HEK293 (cell line): Measurements from ENCODE around the gene TMEM234.

Source experiments
- BCL11A ChIP-seq: fragments of 450-650 bp; formaldehyde crosslinking; IDR thresholded peaks from 2 replicates; pipeline ENCODE4 v1.5.1; 2016; ENCODE audit warnings: low read depth, missing biosample characterization, missing genetic modification characterization
- GLIS2 ChIP-seq: fragments of 450-650 bp; formaldehyde crosslinking; IDR thresholded peaks from 2 replicates; pipeline ENCODE4 v1.5.1; 2016; ENCODE audit warnings: missing biosample characterization, missing genetic modification characterization
- IKZF3 ChIP-seq: fragments of 450-650 bp; IDR thresholded peaks from 2 replicates; pipeline ENCODE4 v1.5.0; 2018; ENCODE audit warnings: missing biosample characterization, mild to moderate bottlenecking, missing genetic modification characterization, moderate library complexity
- KLF1 ChIP-seq: fragments of 450-650 bp; formaldehyde crosslinking; IDR thresholded peaks from 2 replicates; pipeline ENCODE4 v1.5.1; 2016; ENCODE audit warnings: missing biosample characterization, missing genetic modification characterization
- KLF10 ChIP-seq: fragments of 450-650 bp; IDR thresholded peaks from 2 replicates; pipeline ENCODE4 v1.5.1; 2018; ENCODE audit warnings: missing biosample characterization, mild to moderate bottlenecking, missing genetic modification characterization
- KLF7 ChIP-seq: fragments of 450-650 bp; formaldehyde crosslinking; IDR thresholded peaks from 2 replicates; pipeline ENCODE4 v1.5.1; 2016; ENCODE audit warnings: missing biosample characterization, missing genetic modification characterization, borderline replicate concordance
- PRDM1 ChIP-seq: fragments of 450-650 bp; formaldehyde crosslinking; IDR thresholded peaks from 2 replicates; pipeline ENCODE4; 2016; ENCODE audit warnings: missing biosample characterization, missing genetic modification characterization
- YY2 ChIP-seq: fragments of 450-650 bp; formaldehyde crosslinking; IDR thresholded peaks from 2 replicates; pipeline ENCODE4 v1.5.1; 2016; ENCODE audit warnings: missing biosample characterization, missing genetic modification characterization
- ZBTB20 ChIP-seq: fragments of 450-650 bp; formaldehyde crosslinking; IDR thresholded peaks from 2 replicates; pipeline ENCODE4 v1.5.1; 2016; ENCODE audit warnings: missing biosample characterization, missing genetic modification characterization
- ZNF121 ChIP-seq: fragments of 450-650 bp; formaldehyde crosslinking; IDR thresholded peaks from 2 replicates; pipeline ENCODE4 v1.5.1; 2016; ENCODE audit warnings: missing biosample characterization, missing genetic modification characterization
- ZNF140 ChIP-seq: fragments of 450-650 bp; formaldehyde crosslinking; IDR thresholded peaks from 2 replicates; pipeline ENCODE4 v1.5.1; 2016; ENCODE audit warnings: missing biosample characterization, missing genetic modification characterization
- ZNF16 ChIP-seq: fragments of 450-650 bp; formaldehyde crosslinking; IDR thresholded peaks from 2 replicates; pipeline ENCODE4 v1.5.1; 2016; ENCODE audit warnings: low read depth, missing biosample characterization, missing genetic modification characterization
- ZNF239 ChIP-seq: fragments of 450-650 bp; formaldehyde crosslinking; IDR thresholded peaks from 2 replicates; pipeline ENCODE4 v1.5.1; 2016; ENCODE audit warnings: missing biosample characterization, missing genetic modification characterization
- ZNF311 ChIP-seq: fragments of 450-650 bp; formaldehyde crosslinking; IDR thresholded peaks from 2 replicates; pipeline ENCODE4 v1.5.1; 2017; ENCODE audit warnings: missing biosample characterization, missing genetic modification characterization, borderline replicate concordance
- ZNF341 ChIP-seq: fragments of 450-650 bp; formaldehyde crosslinking; IDR thresholded peaks from 2 replicates; pipeline ENCODE4; 2016; ENCODE audit warnings: low read depth, missing biosample characterization, missing genetic modification characterization
- ZNF426 ChIP-seq: fragments of 450-650 bp; formaldehyde crosslinking; IDR thresholded peaks from 2 replicates; pipeline ENCODE4 v1.5.1; 2017; ENCODE audit warnings: missing biosample characterization, missing genetic modification characterization, mild to moderate bottlenecking, inconsistent platforms, moderate library complexity
- ZNF521 ChIP-seq: fragments of 450-650 bp; formaldehyde crosslinking; IDR thresholded peaks from 2 replicates; pipeline ENCODE4 v1.5.1; 2017; ENCODE audit warnings: missing biosample characterization, mild to moderate bottlenecking, missing genetic modification characterization
- ZNF530 ChIP-seq: fragments of 450-650 bp; formaldehyde crosslinking; IDR thresholded peaks from 2 replicates; pipeline ENCODE4 v1.5.1; 2016; ENCODE audit warnings: low read depth, missing biosample characterization, missing genetic modification characterization
- ZNF610 ChIP-seq: fragments of 450-650 bp; formaldehyde crosslinking; IDR thresholded peaks from 2 replicates; pipeline ENCODE4 v1.5.1; 2016; ENCODE audit warnings: missing biosample characterization, missing genetic modification characterization, borderline replicate concordance
- ZNF677 ChIP-seq: fragments of 450-650 bp; IDR thresholded peaks from 2 replicates; pipeline ENCODE4 v1.5.0; 2018; ENCODE audit warnings: missing biosample characterization, mild to moderate bottlenecking, missing genetic modification characterization, moderate library complexity
- ZNF843 ChIP-seq: fragments of 450-650 bp; formaldehyde crosslinking; IDR thresholded peaks from 2 replicates; pipeline ENCODE4 v1.5.1; 2016; ENCODE audit warnings: missing biosample characterization, missing genetic modification characterization
- ZSCAN16 ChIP-seq: fragments of 450-650 bp; formaldehyde crosslinking; IDR thresholded peaks from 2 replicates; pipeline ENCODE4 v1.5.1; 2016; ENCODE audit warnings: missing biosample characterization, missing genetic modification characterization
- ZXDB ChIP-seq: fragments of 450-650 bp; formaldehyde crosslinking; IDR thresholded peaks from 2 replicates; pipeline ENCODE4 v1.5.1; 2016; ENCODE audit warnings: missing biosample characterization, missing genetic modification characterization
- TF ChIP-seq, protein P1 (sequence below): fragments of 450-650 bp; formaldehyde crosslinking; IDR thresholded peaks from 2 replicates; pipeline ENCODE4 v1.5.1; 2016; ENCODE audit warnings: missing biosample characterization, missing genetic modification characterization
- TF ChIP-seq, protein P2 (sequence below): sonication (generic); formaldehyde crosslinking; IDR thresholded peaks from 2 replicates; pipeline ENCODE4 v1.8.1; 2022; ENCODE audit warnings: mild to moderate bottlenecking, moderate library complexity, missing genetic modification reagents
- TF ChIP-seq, protein P3 (sequence below): fragments of 450-650 bp; formaldehyde crosslinking; IDR thresholded peaks from 2 replicates; pipeline ENCODE4 v1.5.1; 2016; ENCODE audit warnings: missing biosample characterization, missing genetic modification characterization
- TF ChIP-seq, protein P4 (sequence below): fragments of 450-650 bp; formaldehyde crosslinking; IDR thresholded peaks from 2 replicates; pipeline ENCODE4 v1.5.1; 2016; ENCODE audit warnings: missing biosample characterization, missing genetic modification characterization
- TF ChIP-seq, protein P5 (sequence below): fragments of 450-650 bp; formaldehyde crosslinking; IDR thresholded peaks from 2 replicates; pipeline ENCODE4 v1.5.1; 2016; ENCODE audit warnings: missing biosample characterization, missing genetic modification characterization
- TF ChIP-seq, protein P6 (sequence below): fragments of 450-650 bp; formaldehyde crosslinking; IDR thresholded peaks from 2 replicates; pipeline ENCODE4 v1.5.1; 2016; ENCODE audit warnings: missing biosample characterization, missing genetic modification characterization

TMEM234 gene

DNA sequence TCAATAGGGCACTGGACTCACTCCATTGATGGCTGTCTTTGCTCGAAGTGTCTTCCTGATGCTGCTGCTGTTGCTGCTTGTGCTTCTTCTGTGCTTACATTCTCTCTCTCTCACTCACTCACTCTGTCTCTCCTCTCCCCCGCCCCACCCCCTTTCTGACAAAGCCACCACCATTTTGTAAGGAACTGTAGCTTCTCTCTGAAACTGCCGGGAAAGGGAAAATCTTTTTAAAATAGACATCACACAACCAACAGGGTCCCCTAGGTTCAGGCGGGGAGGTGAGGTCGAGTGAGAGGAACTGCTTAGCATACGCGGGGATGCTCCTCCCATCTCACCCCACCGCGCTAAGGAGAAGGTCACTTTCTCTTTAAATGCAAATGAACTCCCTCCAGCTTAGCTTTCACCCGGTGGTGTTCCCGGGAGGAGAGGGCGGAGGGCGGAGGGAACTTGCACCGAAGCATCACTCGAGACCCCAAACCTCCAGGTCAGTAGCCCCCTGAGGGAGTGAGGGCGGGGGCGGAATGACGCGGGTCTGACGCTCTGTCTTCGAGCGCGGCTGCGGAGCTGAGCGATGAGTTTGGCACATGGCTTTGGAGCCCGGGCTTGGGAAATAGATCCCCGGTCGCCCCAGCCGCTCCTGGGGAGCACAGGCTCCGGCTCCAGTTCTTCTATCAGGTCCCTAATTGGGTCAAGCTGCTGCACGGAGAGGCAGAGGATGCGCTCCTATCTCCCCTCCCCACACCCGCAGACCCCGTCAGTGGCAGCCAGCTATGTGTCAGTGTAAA, 21.7 kb downstream of the TMEM234 start, which contains the start of gene CCDC28B (continued):
- TF ChIP-seq GLIS2 (tag by site-specific recombination) (peak; percentile 92), PRDM1 (tag by site-specific recombination) (peak; percentile 95), ZNF341 (tag by site-specific recombination) (peak; percentile 98), ZNF239 (tag by site-specific recombination) (no peak), ZSCAN16 (tag by site-specific recombination) (no peak), ZNF521 (tag by site-specific recombination) (no peak), ZNF16 (tag by site-specific recombination) (no peak), KLF1 (0 out of 2 replicates have a peak, but pooled peaks have one; percentile 25), ZNF843 (tag by site-specific recombination) (no peak), ZNF426 (no peak), ZNF311 (tag by site-specific recombination) (no peak), ZNF140 (tag by site-specific recombination) (no peak), ZXDB (tag by site-specific recombination) (peak; percentile 8; the same call in 1 of the 2 replicates), IKZF3 (tag by site-specific recombination) (0 out of 2 replicates have a peak, but pooled peaks have one; percentile 28), KLF7 (tag by site-specific recombination) (no peak), YY2 (no peak), KLF10 (tag by site-specific recombination) (no peak), BCL11A (tag by site-specific recombination) (no peak), ZBTB20 (tag by site-specific recombination) (peak; percentile 78; the same call in 1 of the 2 replicates), ZNF530 (tag by site-specific recombination) (no peak), ZNF677 (tag by site-specific recombination) (no peak), ZNF610 (tag by site-specific recombination) (no peak), ZNF121 (tag by site-specific recombination) (peak; percentile 78; the same call in 1 of the 2 replicates)
- TF ChIP-seq, protein P1, sequence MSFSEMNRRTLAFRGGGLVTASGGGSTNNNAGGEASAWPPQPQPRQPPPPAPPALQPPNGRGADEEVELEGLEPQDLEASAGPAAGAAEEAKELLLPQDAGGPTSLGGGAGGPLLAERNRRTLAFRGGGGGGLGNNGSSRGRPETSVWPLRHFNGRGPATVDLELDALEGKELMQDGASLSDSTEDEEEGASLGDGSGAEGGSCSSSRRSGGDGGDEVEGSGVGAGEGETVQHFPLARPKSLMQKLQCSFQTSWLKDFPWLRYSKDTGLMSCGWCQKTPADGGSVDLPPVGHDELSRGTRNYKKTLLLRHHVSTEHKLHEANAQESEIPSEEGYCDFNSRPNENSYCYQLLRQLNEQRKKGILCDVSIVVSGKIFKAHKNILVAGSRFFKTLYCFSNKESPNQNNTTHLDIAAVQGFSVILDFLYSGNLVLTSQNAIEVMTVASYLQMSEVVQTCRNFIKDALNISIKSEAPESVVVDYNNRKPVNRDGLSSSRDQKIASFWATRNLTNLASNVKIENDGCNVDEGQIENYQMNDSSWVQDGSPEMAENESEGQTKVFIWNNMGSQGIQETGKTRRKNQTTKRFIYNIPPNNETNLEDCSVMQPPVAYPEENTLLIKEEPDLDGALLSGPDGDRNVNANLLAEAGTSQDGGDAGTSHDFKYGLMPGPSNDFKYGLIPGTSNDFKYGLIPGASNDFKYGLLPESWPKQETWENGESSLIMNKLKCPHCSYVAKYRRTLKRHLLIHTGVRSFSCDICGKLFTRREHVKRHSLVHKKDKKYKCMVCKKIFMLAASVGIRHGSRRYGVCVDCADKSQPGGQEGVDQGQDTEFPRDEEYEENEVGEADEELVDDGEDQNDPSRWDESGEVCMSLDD (tag by site-specific recombination): 0 out of 2 replicates have a peak, but pooled peaks have one; percentile 24
- TF ChIP-seq, protein P2, sequence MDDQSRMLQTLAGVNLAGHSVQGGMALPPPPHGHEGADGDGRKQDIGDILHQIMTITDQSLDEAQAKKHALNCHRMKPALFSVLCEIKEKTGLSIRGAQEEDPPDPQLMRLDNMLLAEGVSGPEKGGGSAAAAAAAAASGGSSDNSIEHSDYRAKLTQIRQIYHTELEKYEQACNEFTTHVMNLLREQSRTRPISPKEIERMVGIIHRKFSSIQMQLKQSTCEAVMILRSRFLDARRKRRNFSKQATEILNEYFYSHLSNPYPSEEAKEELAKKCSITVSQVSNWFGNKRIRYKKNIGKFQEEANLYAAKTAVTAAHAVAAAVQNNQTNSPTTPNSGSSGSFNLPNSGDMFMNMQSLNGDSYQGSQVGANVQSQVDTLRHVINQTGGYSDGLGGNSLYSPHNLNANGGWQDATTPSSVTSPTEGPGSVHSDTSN (CRISPR knock-in tag): no peak
- TF ChIP-seq, protein P3, sequence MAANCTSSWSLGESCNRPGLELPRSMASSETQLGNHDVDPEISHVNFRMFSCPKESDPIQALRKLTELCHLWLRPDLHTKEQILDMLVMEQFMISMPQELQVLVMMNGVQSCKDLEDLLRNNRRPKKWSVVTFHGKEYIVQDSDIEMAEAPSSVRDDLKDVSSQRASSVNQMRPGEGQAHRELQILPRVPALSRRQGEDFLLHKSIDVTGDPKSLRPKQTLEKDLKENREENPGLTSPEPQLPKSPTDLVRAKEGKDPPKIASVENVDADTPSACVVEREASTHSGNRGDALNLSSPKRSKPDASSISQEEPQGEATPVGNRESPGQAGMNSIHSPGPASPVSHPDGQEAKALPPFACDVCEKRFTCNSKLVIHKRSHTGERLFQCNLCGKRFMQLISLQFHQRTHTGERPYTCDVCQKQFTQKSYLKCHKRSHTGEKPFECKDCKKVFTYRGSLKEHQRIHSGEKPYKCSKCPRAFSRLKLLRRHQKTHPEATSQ (tag by site-specific recombination): no peak
- TF ChIP-seq, protein P4, sequence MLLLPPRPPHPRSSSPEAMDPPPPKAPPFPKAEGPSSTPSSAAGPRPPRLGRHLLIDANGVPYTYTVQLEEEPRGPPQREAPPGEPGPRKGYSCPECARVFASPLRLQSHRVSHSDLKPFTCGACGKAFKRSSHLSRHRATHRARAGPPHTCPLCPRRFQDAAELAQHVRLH (tag by site-specific recombination): no peak
- TF ChIP-seq, protein P5, sequence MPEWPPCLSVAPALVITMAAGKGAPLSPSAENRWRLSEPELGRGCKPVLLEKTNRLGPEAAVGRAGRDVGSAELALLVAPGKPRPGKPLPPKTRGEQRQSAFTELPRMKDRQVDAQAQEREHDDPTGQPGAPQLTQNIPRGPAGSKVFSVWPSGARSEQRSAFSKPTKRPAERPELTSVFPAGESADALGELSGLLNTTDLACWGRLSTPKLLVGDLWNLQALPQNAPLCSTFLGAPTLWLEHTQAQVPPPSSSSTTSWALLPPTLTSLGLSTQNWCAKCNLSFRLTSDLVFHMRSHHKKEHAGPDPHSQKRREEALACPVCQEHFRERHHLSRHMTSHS: no peak
- TF ChIP-seq, protein P6, sequence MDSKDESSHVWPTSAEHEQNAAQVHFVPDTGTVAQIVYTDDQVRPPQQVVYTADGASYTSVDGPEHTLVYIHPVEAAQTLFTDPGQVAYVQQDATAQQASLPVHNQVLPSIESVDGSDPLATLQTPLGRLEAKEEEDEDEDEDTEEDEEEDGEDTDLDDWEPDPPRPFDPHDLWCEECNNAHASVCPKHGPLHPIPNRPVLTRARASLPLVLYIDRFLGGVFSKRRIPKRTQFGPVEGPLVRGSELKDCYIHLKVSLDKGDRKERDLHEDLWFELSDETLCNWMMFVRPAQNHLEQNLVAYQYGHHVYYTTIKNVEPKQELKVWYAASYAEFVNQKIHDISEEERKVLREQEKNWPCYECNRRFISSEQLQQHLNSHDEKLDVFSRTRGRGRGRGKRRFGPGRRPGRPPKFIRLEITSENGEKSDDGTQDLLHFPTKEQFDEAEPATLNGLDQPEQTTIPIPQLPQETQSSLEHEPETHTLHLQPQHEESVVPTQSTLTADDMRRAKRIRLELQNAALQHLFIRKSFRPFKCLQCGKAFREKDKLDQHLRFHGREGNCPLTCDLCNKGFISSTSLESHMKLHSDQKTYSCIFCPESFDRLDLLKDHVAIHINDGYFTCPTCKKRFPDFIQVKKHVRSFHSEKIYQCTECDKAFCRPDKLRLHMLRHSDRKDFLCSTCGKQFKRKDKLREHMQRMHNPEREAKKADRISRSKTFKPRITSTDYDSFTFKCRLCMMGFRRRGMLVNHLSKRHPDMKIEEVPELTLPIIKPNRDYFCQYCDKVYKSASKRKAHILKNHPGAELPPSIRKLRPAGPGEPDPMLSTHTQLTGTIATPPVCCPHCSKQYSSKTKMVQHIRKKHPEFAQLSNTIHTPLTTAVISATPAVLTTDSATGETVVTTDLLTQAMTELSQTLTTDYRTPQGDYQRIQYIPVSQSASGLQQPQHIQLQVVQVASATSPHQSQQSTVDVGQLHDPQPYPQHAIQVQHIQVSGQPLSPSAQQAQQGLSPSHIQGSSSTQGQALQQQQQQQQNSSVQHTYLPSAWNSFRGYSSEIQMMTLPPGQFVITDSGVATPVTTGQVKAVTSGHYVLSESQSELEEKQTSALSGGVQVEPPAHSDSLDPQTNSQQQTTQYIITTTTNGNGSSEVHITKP (tag by site-specific recombination): no peak
